Measurements from ENCODE around the gene CFAP70. TPM values are rescaled to one million over a fixed set of nuclear protein-coding genes. Genes with fewer than 3 reads are reported as not detected.

CFAP70 gene
- total RNA-seq, 1 experiment from 2014 or later, result 0.24 TPM

DNA sequence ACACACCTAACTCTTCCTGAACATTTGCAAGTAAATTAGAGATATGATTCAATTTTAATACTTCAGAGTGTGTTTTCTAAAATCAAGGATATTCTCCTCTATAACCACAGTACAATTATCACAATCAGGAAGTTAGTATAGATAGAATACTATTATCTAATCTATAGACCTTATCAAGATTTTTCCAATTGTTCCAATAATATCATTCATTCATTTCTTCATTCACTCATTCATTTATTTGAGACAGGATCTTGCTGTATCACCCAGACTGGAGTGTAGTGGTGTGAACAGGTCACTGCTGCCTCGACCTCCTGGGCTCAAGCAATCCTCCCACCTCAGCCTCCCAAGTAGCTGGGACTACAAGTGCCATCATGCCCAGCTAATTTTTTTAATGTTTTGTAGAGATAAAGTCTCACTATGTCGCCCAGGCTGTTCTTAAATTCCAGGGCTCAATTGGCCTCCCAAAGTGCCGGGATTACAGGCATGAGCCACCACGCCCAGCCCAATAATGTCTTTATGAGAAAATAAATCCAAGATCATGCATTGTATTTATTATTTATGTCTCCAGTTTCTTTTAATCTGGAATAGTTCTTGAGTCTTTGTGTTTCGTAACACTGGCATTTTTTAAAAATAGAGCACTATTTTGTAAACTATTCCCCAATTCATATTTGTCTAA lies 95.6 kb downstream of the CFAP70 start:
- H3K18ac ChIP-seq (ENCODE audit: insufficient read length, low read depth, low read length), result no peak overlapping the region
- no peak overlapping the region for H3K9ac ChIP-seq (ENCODE audit: extremely low read depth, insufficient read length, low read length)
- H2BK12ac ChIP-seq (ENCODE audit: insufficient read length, low read depth, low read length), result no peak overlapping the region
- no peaks in the 10 kb centered on the region for H3K79me2 ChIP-seq (ENCODE audit: insufficient read depth, low read length)
- no peak overlapping the region for H3K27ac ChIP-seq (ENCODE audit: insufficient read length, low read depth, low read length)
- WGBS (ENCODE audit: extremely low coverage, insufficient read length, low lambda C conversion rate), result no CpG with 5 or more reads among the region's 5 CpGs
- H2BK5ac ChIP-seq (ENCODE audit: insufficient read length, low read length), result no peak overlapping the region
- H3K9me3 ChIP-seq (ENCODE audit: control insufficient read depth, low read depth, low read length), result no peaks in the 10 kb centered on the region
- H4K5ac ChIP-seq (ENCODE audit: insufficient read length, low read depth, low read length), result no peak overlapping the region
- H2BK15ac ChIP-seq (ENCODE audit: low read depth, low read length), result no peak overlapping the region
- Mint-ChIP-seq H3K36me3 (ENCODE audit: insufficient read depth in 1 of 3, low read depth in 3 of 3) (peaks cover 7% of the 10 kb centered on the region in 3 experiments; a peak in 6 of 7 replicates), H3K27me3 (ENCODE audit: low read depth) (no peaks in the 10 kb centered on the region), H3K4me3 (no peak overlapping the region), H3K27ac (no peak overlapping the region), H3K9me3 (peaks cover 14 to 23% of the 10 kb centered on the region in 2 experiments), H3K4me1 (no peaks in the 10 kb centered on the region)
- H3K56ac ChIP-seq (ENCODE audit: insufficient read length, low read depth, low read length), result no peak overlapping the region
- H3K23me2 ChIP-seq (ENCODE audit: insufficient read length, low read depth, low read length, poor library complexity, severe bottlenecking), result no peaks in the 10 kb centered on the region
- no peaks in the 10 kb centered on the region for H3K79me1 ChIP-seq (ENCODE audit: insufficient read depth, low read depth, low read length, poor library complexity, severe bottlenecking)
- H3K4me1 ChIP-seq (ENCODE audit: insufficient read depth, low read length), result no peaks in the 10 kb centered on the region
- no peak overlapping the region for H3K4ac ChIP-seq (ENCODE audit: low read depth, low read length)
- no peak overlapping the region for H2BK20ac ChIP-seq (ENCODE audit: low read depth, low read length, poor library complexity, severe bottlenecking)
- no peaks in the 10 kb centered on the region for H4K20me1 ChIP-seq (ENCODE audit: control insufficient read depth, insufficient read depth, insufficient read length)
- no peak overlapping the region for H4K91ac ChIP-seq (ENCODE audit: insufficient read length, low read depth, low read length)
- no peak overlapping the region for H3K14ac ChIP-seq (ENCODE audit: insufficient read depth, low read length)
- H3T11ph ChIP-seq (ENCODE audit: low read length), result no peak overlapping the region
- no peak overlapping the region for H2BK120ac ChIP-seq (ENCODE audit: low read depth, low read length, poor library complexity, severe bottlenecking)
- no peak overlapping the region for H4K8ac ChIP-seq (replicated peaks; ENCODE audit: insufficient read length, low read depth, low read length)
- H2AFZ ChIP-seq (ENCODE audit: low read length), result no peak overlapping the region
- no peak for TF ChIP-seq CTCF (conservative IDR thresholded peaks at IDR 0.05)
- no peak overlapping the region for H3K4me2 ChIP-seq (ENCODE audit: insufficient read depth, insufficient read length, low read length)
- no peak overlapping the region for H2AK5ac ChIP-seq (ENCODE audit: insufficient read length, low read length)
- no peak for DNase-seq
- no peaks in the 10 kb centered on the region for H3K27me3 ChIP-seq (ENCODE audit: insufficient read depth, low read length)
- no peak overlapping the region for H3K23ac ChIP-seq (ENCODE audit: insufficient read length, low read depth, low read length)

Data from H9 (cell line).